GM21825 (cell line): ENCODE measurements around the gene FTCD.
"Not testable (repeated sequence)": the region's sequence is repeated elsewhere in the genome, so short reads cannot be mapped to it uniquely, and the experiment has no call there.

Experiments used
- ATAC-seq: cut with Tn5 transposase; IDR thresholded peaks from one replicate; pipeline ENCODE4 v1.9.1; 2021; ENCODE audit warnings: mild to moderate bottlenecking, moderate library complexity; ENCODE audit not compliant: unreplicated experiment

The FTCD gene

DNA sequence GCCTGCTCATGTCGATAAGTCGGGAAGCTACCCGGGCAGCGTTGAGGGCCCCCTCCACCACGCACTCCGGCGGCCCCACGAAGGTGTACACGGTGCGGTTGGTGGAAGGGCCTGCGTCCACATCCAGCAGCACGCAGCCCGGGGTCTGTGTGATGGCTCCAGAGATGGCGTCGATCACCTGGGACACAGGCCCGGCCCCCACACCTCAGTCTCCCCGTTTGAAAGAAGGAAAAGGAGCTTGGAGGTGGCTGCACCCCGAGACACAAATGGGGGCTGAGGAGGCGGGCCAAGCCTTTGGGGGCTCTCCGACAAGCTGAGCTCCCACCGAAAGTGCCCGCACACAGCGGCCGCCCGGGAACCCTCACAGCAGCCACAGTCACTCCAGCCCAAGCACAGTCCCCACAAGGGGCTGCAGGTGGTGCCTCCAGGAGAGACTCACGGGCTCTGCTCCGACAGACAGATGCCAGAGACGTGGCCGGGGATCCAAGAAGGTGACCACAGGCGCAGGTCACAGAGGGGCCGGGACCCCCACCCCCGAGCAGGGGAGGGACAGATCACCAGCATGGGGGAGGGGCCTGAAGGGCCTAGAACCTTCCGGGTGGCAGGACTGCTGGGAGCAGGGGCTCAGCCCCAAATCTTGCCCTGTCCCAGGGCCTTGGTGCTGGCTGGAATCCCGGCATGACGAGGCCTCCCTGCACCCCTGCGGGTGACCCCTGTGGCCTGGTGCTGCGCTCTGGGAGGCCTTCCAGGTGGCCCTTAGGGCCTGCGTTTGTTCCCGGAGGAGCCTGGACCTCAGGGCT lies 1.0 kb downstream of the FTCD start:
- ATAC-seq = no peak

DNA sequence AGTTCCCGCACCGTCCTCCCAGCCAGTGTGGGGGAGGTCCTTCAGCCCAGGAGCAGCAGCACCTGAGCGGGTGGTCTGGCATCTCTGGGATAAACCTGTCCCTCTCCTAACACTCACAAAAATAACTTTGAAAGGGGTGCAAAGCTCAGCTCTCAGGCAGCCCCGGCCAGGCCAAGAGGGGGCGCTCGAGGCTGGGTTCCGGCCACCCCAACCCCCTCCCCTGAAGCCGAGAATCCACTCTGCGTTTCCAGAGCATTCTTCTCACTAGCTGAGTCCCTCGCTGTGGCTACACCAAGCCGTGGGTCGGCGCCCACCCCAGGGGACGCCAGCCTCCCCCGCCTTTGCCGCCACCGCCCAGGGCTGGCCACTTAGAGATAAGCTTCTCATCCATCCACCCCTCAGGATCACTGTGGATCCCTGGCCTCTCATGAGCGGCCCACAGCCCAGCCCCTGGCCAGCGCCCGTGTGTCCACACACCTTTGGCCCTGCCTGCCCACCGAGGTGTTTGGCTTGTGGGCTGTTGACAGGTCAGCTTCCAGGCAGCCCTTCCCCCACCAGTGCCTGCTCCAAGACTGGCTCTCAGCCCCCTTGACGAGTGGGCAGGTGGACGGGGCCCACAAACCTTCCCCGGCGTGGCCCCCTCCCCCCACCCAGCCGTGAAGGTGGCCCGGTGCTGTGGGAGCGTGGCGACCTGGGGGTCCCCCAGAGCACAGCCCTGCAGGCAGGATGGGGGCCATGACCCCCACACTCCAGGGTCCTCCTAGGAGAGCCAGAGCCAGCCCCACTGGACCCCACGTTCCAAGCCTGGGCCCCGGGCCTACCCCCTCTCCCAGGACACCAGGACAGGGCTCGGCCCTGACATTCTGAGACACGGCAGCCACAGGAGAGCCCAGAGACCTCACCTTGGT lies 1.9 kb downstream of the FTCD start:
- no peak for ATAC-seq

DNA sequence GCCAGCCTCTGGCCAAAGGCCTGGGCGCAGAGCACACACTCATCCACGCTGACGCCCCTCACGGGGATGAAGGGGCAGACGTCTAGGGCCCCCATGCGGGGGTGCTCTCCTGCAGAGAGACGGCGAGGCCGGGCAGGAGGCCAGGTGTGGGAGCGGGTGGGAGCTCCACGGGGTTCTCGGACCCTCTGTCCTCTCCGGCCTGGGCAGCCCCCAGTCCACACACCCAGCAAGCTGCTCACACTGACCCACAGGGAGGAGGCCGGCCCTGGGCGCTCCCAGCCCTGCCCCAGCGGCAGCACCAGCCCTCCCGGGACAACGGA lies 2.5 kb downstream of the FTCD start:
- no peak for ATAC-seq

DNA sequence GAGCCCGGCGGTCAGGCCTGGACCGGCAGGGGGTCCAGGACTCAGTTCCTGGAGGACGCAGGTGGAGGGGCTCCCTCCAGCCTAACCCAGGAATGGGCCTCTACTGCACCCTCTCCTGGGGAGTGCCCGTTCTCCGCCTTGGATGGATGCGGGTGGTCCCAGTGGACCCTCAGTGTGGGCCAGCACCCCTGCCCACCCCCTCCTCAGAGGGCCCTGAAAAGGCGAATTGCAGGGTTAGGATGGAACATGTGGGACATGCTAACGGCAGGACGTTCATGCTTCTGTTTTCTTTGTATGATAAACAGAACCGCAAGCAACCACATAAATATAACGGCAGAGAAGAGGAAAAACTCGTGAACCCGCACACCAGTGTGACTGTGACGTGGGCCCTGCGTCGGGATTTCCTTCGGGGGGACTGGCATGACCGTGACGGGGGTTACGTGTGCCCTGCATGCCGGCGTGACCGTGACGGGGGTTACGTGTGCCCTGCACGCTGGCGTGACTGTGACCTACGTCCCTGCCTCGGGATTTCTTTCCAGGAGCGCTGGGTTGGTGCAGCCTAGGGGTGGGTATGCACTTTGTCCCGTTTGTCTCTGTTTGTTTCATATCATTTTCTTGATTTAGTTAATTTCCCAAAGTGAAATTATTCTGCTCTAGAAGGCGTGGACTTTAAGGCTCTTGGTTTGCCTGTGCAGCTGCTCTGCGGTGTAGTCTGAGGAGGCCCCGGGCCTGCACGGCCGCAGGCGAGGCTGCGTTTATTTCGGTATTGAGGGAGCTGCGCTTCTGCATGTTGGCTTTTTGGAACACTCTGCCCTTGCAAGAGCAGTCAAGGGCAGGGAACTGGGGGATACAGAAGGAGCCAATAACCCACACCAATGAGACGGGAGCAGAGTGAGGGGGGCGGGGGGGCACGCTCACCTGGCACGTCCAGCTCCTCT lies 3.1 kb downstream of the FTCD start:
- ATAC-seq = no peak

DNA sequence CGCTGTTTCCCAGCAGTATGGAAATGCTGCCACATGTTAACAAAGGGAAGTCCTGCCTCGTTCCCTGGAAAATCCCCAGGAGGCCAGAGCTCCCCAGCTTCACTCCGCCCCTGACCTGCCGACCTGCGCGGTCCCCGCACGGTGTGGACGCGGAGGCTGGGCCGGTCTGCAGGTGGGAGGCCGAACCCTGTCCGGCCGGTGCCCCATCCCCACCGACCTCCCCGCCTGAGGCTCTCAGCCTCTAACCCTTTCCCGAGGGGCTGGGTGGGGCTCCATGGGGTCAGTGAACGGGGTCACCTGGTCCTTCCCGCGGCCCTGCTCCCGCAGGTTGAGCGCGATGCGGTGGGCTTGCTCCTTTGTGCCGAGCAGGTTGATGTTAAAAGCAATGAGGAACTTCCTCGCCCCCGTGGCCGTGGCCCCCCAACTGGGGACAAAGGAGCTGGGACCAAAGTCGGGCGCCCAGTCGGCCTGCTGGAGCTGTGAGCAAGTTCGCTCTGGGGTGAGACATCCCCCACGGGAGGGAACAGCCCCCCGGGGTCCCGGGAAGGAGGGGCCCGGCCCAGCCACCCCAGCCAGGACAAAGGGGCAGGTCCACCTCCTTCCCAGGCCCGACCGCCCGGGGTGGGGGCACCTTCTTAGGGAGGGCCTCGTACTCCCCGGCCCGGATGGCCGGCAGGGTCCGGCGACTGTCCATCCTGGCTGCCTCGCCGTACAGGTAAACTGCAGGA lies 4.0 kb downstream of the FTCD start:
- ATAC-seq = no peak

DNA sequence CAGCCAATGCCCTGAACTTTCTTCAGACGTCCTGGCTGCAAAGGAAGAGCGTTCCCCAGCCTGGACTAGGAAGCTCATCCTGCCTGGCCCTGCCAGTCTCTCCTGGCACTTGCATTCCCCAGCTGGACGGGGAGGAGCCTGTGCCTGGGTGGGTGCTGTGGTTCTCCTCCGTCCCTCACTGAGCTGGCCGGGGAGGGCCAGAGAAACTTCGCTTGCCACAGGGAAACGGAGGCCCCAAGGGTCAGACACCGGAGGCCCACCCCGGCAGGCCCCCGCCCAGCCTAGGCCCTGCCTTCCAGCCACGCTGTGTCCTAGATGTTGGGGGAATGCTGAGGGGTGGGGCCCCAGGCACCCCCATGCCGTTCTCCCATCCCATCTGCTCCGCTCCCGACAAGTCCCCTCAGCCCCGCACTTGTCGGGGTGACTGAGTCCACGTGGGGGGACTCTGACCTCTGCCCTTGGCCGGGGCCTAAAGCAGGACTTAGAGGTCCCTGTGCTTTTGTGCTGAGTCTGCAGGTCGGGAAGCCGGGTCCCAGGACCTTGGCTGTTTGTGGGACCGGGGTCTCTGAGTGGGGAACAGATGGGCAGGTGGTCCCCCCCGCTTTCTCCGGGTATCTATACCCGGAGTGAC lies 4.8 kb downstream of the FTCD start:
- no peak for ATAC-seq

DNA sequence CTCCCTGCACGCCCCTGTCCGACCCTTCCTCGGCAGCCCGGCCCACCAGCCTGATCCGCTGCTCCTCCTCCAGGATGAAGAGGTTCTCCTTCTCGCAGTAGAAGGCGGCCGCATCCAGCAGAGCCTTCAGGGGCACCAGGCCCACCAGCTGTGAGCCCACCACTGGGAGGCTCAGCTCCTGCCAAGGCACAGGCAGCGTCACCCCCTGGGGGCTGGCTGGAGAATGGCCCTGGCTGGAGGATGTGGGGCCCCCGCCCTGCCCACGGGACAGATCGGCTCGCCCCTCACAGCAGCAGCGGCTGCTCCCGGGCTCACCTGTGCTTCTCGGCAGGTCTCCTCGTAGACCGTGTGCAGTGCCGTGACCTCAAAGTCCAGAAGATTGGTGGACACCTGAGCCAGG lies 5.3 kb downstream of the FTCD start:
- ATAC-seq = no peak

DNA sequence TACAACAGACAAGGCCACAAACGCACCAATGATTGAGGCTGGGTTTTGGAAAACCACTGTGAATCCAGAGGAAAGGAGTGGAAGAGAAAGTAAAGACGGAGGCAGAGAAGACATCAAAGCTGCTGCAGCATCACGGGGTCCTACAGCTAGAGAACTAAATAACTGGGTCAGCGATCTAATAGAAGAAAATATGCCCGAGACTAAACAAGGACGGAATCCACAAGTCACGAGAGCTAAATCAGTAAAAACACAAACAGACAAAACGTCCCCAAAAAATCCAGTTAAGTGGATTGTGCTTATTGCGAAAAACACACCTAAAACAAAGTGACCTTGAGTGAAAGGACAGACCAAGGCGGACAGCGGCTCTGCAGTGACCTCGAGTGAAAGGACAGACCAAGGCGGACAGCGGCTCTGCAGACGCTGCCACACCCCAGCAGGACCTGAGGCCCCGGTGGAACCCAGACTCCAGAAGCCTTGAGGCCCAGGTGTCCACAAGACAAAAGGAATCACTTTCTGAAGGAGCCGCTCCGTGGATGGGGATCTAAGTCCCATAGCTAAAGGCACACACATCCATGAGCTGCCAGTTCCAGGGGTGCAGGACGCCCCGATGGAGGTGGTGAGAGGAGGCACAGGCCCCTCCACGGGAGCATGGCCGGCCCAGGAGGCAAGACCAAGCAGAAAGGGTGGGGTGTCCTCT lies 6.0 kb downstream of the FTCD start:
- no peak for ATAC-seq

DNA sequence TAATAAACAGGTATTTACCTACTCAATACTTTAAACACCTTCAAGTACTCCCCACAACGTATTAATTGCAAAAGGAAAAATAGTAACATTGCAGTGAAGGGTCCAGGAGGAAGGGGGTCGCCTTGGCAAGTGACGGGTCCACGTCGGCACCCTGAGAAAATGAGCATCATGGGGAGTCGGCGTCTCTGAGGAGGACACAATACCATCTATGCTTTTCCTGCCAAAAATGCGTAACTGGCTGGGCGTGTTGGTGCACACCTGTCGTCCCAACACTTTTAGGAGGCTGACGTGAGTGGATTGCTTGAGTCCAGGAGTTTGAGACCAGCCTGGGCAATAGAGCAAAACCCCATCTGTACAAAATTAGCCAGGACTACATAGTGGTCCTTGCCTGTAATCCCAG lies 7.3 kb downstream of the FTCD start:
- no peak for ATAC-seq

DNA sequence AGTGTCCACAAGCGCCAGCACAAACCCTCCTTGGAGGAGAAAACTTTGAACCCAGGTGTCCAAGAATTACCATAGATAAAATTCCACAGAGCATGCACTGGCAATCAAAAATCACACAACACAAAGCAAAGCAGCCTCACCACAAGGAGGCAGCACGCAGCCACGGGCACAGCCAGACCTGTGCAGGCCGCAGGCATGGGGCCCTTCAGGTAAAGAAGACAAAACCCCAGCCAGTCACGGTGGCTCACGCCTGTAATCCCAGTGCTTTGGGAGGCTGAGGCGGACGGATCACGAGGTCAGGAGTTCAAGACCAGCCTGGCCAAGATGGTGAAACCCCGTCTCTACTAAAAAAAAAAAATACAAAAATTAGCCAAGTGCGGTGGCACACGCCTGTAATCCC lies 8.0 kb downstream of the FTCD start:
- ATAC-seq = not testable (repeated sequence)

DNA sequence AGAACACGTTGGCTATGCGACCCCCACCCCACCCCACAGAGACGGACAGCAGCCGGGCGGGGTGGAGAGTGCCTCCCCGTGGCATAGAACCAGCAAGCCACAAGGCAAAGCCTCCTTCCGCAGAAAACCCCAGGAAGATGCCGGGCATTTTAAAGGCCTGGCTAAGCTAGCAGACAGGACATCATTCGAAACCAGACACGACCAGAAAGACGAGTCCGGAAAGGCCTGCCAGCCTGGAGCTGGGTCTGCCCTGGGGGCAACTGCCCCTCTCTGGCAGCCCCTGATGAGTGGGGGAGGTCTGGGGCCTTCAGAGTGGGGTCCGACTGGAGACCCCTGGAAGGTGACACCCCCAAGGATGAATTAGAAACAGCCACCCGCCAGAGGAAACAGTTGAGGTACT lies 8.5 kb downstream of the FTCD start:
- ATAC-seq = no peak

DNA sequence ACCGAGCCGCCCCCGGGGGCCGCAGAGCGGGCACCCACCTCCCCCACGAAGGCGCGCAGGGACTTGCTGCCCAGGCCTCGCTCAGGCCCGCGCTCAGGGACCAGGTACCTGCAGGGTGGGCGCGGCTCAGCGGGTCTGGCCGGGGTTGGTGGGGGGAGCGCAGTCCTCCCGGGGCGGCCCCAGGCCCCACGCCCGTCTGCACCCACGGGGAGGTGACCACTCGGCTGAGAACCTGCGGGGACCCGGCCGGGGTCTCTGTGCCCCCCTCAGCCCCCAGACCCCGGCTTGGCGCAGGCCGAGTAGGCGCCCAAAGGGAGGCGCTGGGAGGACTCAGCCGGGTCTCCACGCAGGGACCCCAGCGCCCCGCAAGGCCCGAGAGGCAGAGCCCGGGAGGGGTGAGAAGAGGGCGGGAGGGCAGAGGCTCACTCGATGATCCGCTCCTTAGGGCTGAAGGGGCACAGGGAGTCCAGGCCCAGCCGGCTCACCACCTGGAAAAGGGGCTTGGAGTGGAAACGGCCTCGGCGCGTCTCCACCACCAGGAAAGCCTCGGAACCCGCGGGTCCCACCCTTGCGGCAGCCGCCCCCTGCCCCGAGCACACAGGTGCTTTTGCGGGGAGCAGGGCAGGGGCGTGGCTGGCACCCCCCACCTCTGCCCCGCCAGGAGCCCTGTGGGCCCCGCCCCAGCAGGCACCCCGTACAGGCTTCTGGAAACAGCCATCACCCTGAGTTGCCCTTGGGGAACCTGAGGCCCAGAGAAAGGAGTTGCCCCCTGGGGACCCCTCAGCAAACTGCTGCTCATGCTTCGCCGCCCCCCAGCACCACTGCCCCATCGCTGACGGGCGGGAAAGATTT lies 9.3 kb downstream of the FTCD start:
- ATAC-seq = no peak

DNA sequence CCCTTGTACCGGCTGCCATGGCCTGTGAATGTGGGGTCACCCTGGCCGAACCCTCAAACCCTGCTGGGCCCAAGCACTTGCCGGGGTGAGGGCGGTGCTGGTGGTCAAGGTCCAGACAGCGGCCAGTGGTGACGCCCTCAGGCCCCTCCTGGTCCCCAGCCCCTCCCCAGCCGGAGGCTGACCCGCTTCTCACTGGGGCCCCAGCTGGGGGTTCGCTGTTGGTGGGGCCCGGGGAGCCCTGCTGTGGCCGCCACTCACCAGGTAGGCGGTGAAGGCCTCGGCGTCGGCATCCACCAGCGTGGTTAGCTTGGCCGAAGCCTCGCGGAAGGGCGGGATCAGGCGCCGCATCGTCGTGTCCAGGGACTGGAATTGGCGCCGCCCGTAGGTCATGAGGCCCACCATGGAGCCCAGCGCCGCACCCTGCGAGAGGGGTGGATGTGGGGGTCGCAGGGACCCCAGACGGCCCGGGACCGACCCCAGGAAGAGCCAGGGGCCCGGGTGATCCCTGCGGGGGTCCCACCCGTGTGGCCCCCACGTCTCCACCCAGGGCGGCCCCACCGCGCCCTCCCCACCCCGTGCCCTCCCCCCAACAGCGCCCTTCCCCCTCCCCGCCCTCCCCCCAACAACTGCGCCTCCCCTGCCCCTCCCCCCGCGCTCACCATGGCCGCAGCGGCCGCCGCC lies 10.1 kb downstream of the FTCD start:
- ATAC-seq = no peak

DNA sequence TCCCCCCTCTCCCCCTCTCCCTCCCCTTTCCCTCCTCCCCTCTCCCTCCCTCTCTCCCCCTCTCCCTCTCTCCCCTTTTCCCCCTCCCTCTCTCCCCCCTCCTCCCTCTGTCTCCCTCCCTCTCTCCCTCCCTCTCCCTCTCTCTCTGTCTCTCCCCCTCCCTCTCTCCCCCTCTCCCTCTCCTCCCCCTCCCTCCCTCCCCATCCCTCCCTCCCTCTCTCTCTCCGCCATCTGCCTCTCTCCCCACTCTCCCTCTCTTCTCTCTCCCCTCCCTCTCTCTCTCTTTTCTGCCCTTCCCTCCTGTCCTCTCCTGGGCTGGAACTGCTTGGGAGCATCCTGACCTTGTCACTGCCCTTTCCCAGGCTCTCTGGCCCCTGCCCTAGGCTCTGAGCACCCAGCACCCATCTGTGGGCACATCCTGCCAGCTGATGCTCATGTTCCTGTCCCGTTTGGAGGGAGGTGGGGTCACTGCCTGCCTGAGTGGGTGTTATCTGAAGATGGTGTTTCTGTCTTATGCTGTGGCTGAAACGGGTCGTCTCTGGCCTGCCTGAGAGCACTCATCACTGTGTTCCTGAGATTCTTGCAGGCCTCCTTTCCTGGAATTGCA lies 10.8 kb downstream of the FTCD start:
- ATAC-seq = no peak

DNA sequence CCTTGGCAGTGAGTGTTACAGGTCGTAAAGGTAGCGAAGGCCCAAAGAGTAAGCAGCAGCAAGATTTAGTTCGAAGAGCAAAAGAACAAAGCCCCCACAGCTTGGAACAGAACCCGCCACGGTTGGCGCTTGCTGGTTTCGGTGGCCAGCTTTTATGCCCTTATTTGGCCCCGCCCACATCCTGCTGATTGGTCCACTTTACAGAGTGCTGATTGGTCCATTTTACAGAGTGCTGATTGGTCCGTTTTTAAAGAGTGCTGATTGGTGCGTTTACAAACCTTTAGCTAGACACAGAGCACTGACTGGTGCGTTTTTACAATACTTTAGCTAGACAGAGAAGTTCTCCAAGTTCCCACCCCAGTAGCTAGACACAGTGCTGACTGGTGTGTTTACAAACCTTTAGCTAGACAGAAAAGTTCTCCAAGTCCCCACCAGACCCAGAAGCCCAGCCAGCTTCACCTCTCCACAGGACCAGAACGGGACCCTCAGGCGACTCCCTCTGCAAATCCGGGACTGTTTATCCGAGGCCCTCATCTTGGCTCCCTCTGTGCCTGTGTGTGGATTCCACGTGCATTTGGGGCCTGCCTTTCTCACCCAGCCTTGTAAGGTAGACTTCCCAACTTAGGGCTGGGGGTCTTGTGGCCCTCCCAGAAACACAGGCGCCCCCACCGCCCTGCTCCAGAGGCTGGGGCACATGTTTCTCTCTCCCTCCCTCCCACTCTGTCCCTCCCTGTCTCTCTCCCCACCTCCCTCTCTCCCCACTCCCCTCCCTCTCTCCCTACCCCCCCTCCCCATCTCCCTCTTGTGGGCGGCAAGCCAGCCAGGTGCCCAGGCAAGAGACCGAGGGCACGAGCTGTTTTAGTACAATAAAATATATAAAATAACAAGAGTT lies 12.6 kb downstream of the FTCD start:
- ATAC-seq = no peak

DNA sequence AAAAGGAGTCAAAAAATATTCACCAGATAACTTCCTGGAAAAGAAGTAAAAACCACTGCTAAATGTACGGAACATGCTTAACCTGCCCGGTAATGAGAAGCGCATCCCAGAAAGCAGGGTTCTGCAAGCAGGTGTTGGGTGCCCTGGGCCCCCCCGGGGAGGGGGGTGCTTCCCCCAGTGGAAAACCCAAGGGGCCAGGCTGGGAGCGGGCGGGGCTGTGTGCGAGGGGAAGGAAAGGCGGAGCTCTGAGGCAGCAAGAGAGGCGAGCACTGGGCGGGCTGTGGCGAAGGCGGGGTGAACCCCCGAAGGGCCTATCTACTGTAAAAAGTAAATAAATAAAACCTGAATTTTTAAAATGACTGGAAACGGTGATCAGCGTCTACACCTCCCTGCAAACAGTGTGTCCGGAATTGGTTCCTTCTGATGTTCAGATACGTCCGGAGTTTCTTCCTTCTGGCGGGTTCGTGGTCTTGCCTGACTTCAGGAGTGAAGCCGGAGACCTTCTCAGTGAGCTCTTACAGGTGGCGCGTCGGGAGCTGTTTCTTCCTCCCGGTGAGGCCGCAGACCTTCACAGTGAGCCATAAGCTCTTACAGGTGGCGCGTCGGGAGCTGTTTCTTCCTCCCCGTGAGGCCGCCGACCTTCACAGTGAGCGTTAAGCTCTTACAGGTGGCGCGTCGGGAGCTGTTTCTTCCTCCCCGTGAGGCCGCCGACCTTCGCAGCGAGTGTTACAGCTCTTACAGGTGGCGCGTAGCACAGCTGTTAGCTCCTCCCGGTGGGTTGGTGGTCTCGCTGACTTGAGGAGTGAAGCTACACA lies 13.4 kb downstream of the FTCD start:
- ATAC-seq = no peak
